Liver (tissue), 9 donors: ENCODE data around the gene ITGA4. TPM values are rescaled to one million over a fixed set of nuclear protein-coding genes. Genes with fewer than 3 reads are reported as not detected.

ENCODE experiments used
- DNase-seq: peaks from one replicate; pipeline ENCODE4 v3.0.0-alpha.2; 2017; ENCODE audit warnings: low spot score
- H3K27ac ChIP-seq, 2 donors: one replicate each; pipeline ENCODE4 v1.7.0; 2013; ENCODE audit warnings: inconsistent platforms in 2 of 2, low read length in 2 of 2, control low read depth in 1 of 2, low read depth in 1 of 2, mild to moderate bottlenecking in 1 of 2
- H3K27me3 ChIP-seq, 4 donors: one replicate each; pipeline versions ENCODE4 v1.6.1 to v1.7.0; 2013; ENCODE audit warnings: low read length in 3 of 4, inconsistent platforms in 1 of 4, mild to moderate bottlenecking in 1 of 4, moderate library complexity in 1 of 4; ENCODE audit not compliant: control insufficient read depth in 4 of 4, insufficient read depth in 4 of 4
- H3K36me3 ChIP-seq, 4 donors: one replicate each; pipeline versions ENCODE4 v1.6.1 to v1.7.0; 2013; ENCODE audit warnings: low read length in 3 of 4, mild to moderate bottlenecking in 3 of 4, low read depth in 1 of 4, moderate library complexity in 1 of 4; ENCODE audit not compliant: control insufficient read depth in 4 of 4, insufficient read depth in 3 of 4
- H3K4me1 ChIP-seq, 4 donors: one replicate each; pipeline versions ENCODE4 v1.6.1 to v1.7.0; 2013; ENCODE audit warnings: low read length in 3 of 4, mild to moderate bottlenecking in 3 of 4, moderate library complexity in 1 of 4; ENCODE audit not compliant: control insufficient read depth in 4 of 4, insufficient read depth in 4 of 4
- H3K4me3 ChIP-seq, 3 donors: one replicate each; pipeline versions ENCODE4 v1.6.1 to v1.7.0; 2013; ENCODE audit warnings: low read length in 3 of 3, control low read depth in 1 of 3, low read depth in 1 of 3, mild to moderate bottlenecking in 1 of 3
- H3K9ac ChIP-seq, 2 donors: one replicate each; pipeline ENCODE4 v1.7.0; 2013; ENCODE audit warnings: low read length in 2 of 2, mild to moderate bottlenecking in 2 of 2, moderate library complexity in 2 of 2, control low read depth in 1 of 2, low read depth in 1 of 2
- H3K9me3 ChIP-seq, 4 donors: one replicate each; pipeline versions ENCODE4 v1.6.1 to v1.7.0; 2013; ENCODE audit warnings: low read length in 3 of 4; ENCODE audit not compliant: control insufficient read depth in 4 of 4
- ATF3 ChIP-seq: IDR thresholded peaks from 2 replicates; pipeline ENCODE4 v1.6.1; 2016; ENCODE audit warnings: antibody characterized with exemption
- CTCF ChIP-seq: fragments of 150-350 bp; IDR thresholded peaks from 2 replicates; pipeline ENCODE4 v1.5.1; 2017; ENCODE audit warnings: improper control_type of control experiment, low read depth, low read length; ENCODE audit not compliant: missing input control
- EGR1 ChIP-seq, 2 donors: IDR thresholded peaks; 2 replicates each; pipeline ENCODE4 v1.6.1; 2016 to 2018; ENCODE audit warnings: antibody characterized with exemption in 2 of 2, low read depth in 2 of 2
- FOXA2 ChIP-seq: IDR thresholded peaks from 2 replicates; pipeline ENCODE4 v1.6.1; 2016; ENCODE audit warnings: antibody characterized with exemption
- GABPA ChIP-seq, 2 donors: IDR thresholded peaks in 1 of 2; conservative IDR thresholded peaks in 1 of 2; 2 replicates each; pipeline ENCODE4 v1.6.1; 2016; ENCODE audit warnings: antibody characterized with exemption in 2 of 2, mild to moderate bottlenecking in 1 of 2, moderate library complexity in 1 of 2
- HNF4G ChIP-seq: IDR thresholded peaks from 2 replicates; pipeline ENCODE4 v1.6.1; 2016; ENCODE audit warnings: antibody characterized with exemption
- JUND ChIP-seq, 2 donors: IDR thresholded peaks; 2 replicates each; pipeline ENCODE4 v1.6.1; 2016; ENCODE audit warnings: antibody characterized with exemption in 2 of 2
- MAX ChIP-seq: IDR thresholded peaks from 2 replicates; pipeline ENCODE4 v1.6.1; 2016; ENCODE audit warnings: antibody characterized with exemption
- RAD21 ChIP-seq, 2 donors: IDR thresholded peaks; 2 replicates each; pipeline ENCODE4 v1.6.1; 2016; ENCODE audit warnings: antibody characterized with exemption in 2 of 2, mild to moderate bottlenecking in 2 of 2
- REST ChIP-seq: IDR thresholded peaks from 2 replicates; pipeline ENCODE4 v1.6.1; 2016; ENCODE audit warnings: antibody characterized with exemption, mild to moderate bottlenecking
- SP1 ChIP-seq: IDR thresholded peaks from 2 replicates; pipeline ENCODE4 v1.6.1; 2018; ENCODE audit warnings: antibody characterized with exemption, mild to moderate bottlenecking
- TAF1 ChIP-seq: conservative IDR thresholded peaks from 2 replicates; pipeline ENCODE4 v1.6.1; 2016; ENCODE audit warnings: antibody characterized with exemption, mild to moderate bottlenecking
- ZBTB33 ChIP-seq: IDR thresholded peaks from 2 replicates; pipeline ENCODE4 v1.6.1; 2016; ENCODE audit warnings: antibody characterized with exemption
- WGBS: extraction: QIAGEN DNeasy Blood & Tissue Kit; methylation state at CpG from one replicate; pipeline ENCODE4 v1.1.7; 2013; 5-methylcytosine and 5-hydroxymethylcytosine counted together
- polyA plus RNA-seq, 2 donors: library from polyadenylated mRNA; stranded (reverse) in 1 of 2; unstranded in 1 of 2; fragments of 200-250 nt in 1 of 2; fragments of >200 nt in 1 of 2; fragmentation: Nextera tagmentation in 1 of 2; extraction: Ambion mirVana in 1 of 2; gene quantifications; one replicate each; pipeline versions ENCODE4 v1.2.1 to v1.2.3, GENCODE V29; 2013 to 2015
- total RNA-seq, 2 donors: library from RNA; depleted of rRNA; stranded (reverse); fragments of >200 nt; gene quantifications; one replicate each; pipeline ENCODE4 v1.2.3, GENCODE V29; 2014
- donor health status: healthy.
- donor health status: healthy.
- donor health status: healthy.
- donor health status: healthy.
- donor health status: healthy.

ITGA4 gene
- total and polyA plus RNA-seq, 4 donors, result 1.6 to 142 (median 4.1) TPM

GRCh38 chr2:181440344-181440743, 16.8 kb upstream of the ITGA4 start:
- DNase-seq, result no peak
- 68% methylated on average over 2 of the region's 2 CpGs for WGBS
- H3K36me3 ChIP-seq, result no peaks in the 10 kb centered on the region

GRCh38 chr2:181440919-181441318, 16.3 kb upstream of the ITGA4 start:
- Histone ChIP-seq H3K27ac (no peak overlapping the region), H3K27me3 (peaks cover 0 to 8% (median 0%) of the 10 kb centered on the region in 4 donors), H3K36me3 (no peaks in the 10 kb centered on the region), H3K9me3 (no peaks in the 10 kb centered on the region), H3K9ac (no peak overlapping the region), H3K4me3 (no peak overlapping the region), H3K4me1 (no peaks in the 10 kb centered on the region)
- WGBS, result 34% methylated on average over 3 of the region's 3 CpGs
- no peak for DNase-seq
- TF ChIP-seq ATF3, result no peak
- no peak for TF ChIP-seq CTCF
- no peak for TF ChIP-seq EGR1 (IDR thresholded peaks at IDR 0.05; ENCODE audit: low read depth in 2 of 2)
- no peak for TF ChIP-seq SP1
- no peak for TF ChIP-seq FOXA2
- TF ChIP-seq GABPA (IDR thresholded peaks at IDR 0.05 in 1 of 2, conservative IDR thresholded peaks at IDR 0.05 in 1 of 2), result no peak

More at GRCh38 chr2:181440344-181440743, 16.8 kb upstream of the ITGA4 start:
- Histone ChIP-seq H3K4me1 (no peaks in the 10 kb centered on the region), H3K4me3 (no peak overlapping the region), H3K27me3 (peaks cover 0 to 8% (median 0%) of the 10 kb centered on the region in 4 donors), H3K9me3 (no peaks in the 10 kb centered on the region), H3K27ac (no peak overlapping the region), H3K9ac (no peak overlapping the region)
- no peak for TF ChIP-seq ZBTB33
- TF ChIP-seq REST, result no peak
- no peak for TF ChIP-seq FOXA2
- no peak for TF ChIP-seq JUND (IDR thresholded peaks at IDR 0.05)
- TF ChIP-seq TAF1, result no peak
- TF ChIP-seq SP1, result no peak
- TF ChIP-seq HNF4G, result no peak
- TF ChIP-seq ATF3, result no peak
- no peak for TF ChIP-seq EGR1 (IDR thresholded peaks at IDR 0.05; ENCODE audit: low read depth in 2 of 2)
- TF ChIP-seq RAD21 (IDR thresholded peaks at IDR 0.05), result no peak
- TF ChIP-seq MAX, result no peak
